Body of pancreas (tissue), 4 donors: ENCODE measurements around the gene PVALB.

ENCODE experiments used
- CTCF ChIP-seq, 7 experiments: fragments of 450-650 bp in 4 of 7; fragments of 200-600 bp in 3 of 7; sonication (generic) in 3 of 7; IDR thresholded peaks; one replicate each; pipeline ENCODE4 v1.5.1; 2016 to 2019; ENCODE audit warnings: antibody characterized with exemption in 7 of 7
- POLR2A ChIP-seq, 3 donors: fragments of 450-650 bp; IDR thresholded peaks; one replicate each; pipeline ENCODE4 v1.6.1; 2016; ENCODE audit warnings: antibody characterized with exemption in 3 of 3, mild to moderate bottlenecking in 2 of 3

- no peak for TF ChIP-seq CTCF (IDR thresholded peaks at IDR 0.05)
- TF ChIP-seq POLR2A (IDR thresholded peaks at IDR 0.05), result no peak
Observed at GRCh38 chr22:36756031-36756430, 60.8 kb downstream of the PVALB start.
